Heart left ventricle (tissue), 16 donors: ENCODE measurements around the gene SLC39A10. TPM values are rescaled to one million over a fixed set of nuclear protein-coding genes. Genes with fewer than 3 reads are reported as not detected.

ENCODE experiments used
- ATAC-seq, 4 donors: fragments of 200-7000 bp; cut with Tn5 transposase; one replicate each; pipeline ENCODE4 v1.9.1; 2020 to 2022; ENCODE audit warnings: moderate library complexity in 4 of 4, mild to moderate bottlenecking in 3 of 4, moderate number of reproducible peaks in 1 of 4
- DNase-seq, 5 donors: peaks; one replicate each; pipeline ENCODE4 v3.0.0-alpha.2; 2020
- H3K27ac ChIP-seq, 12 donors: fragments of 200-600 bp; sonication (generic) in 4 of 12; one replicate each; pipeline versions ENCODE4 v1.5.0 to v1.8.0; 2016 to 2022; ENCODE audit warnings: mild to moderate bottlenecking in 2 of 12
- H3K27me3 ChIP-seq, 9 donors: fragments of 200-600 bp; sonication (generic) in 2 of 9; one replicate each; pipeline versions ENCODE4 v1.5.1 to v1.8.0; 2016 to 2022; ENCODE audit warnings: mild to moderate bottlenecking in 3 of 9
- H3K36me3 ChIP-seq, 9 donors: fragments of 200-600 bp; sonication (generic) in 2 of 9; one replicate each; pipeline versions ENCODE4 v1.5.0 to v1.8.0; 2018 to 2022; ENCODE audit warnings: mild to moderate bottlenecking in 2 of 9
- H3K4me1 ChIP-seq, 12 donors: fragments of 200-600 bp; sonication (generic) in 4 of 12; one replicate each; pipeline versions ENCODE4 v1.5.0 to v1.8.0; 2016 to 2022; ENCODE audit warnings: mild to moderate bottlenecking in 3 of 12
- H3K4me3 ChIP-seq, 12 donors: fragments of 200-600 bp; sonication (generic) in 4 of 12; one replicate each; pipeline versions ENCODE4 v1.5.0 to v1.8.0; 2017 to 2022; ENCODE audit warnings: mild to moderate bottlenecking in 9 of 12, moderate library complexity in 4 of 12
- H3K9me3 ChIP-seq, 12 donors: fragments of 200-600 bp; sonication (generic) in 4 of 12; one replicate each; pipeline versions ENCODE4 v1.5.0 to v1.8.0; 2016 to 2022; ENCODE audit warnings: mild to moderate bottlenecking in 1 of 12
- CTCF ChIP-seq, 12 donors: fragments of 200-600 bp; sonication (generic) in 4 of 12; IDR thresholded peaks; one replicate each; pipeline versions ENCODE4 v1.5.0 to v1.8.0; 2018 to 2022; ENCODE audit warnings: antibody characterized with exemption in 12 of 12, mild to moderate bottlenecking in 5 of 12
- POLR2A ChIP-seq, 2 donors: fragments of 450-650 bp; IDR thresholded peaks; one replicate each; pipeline ENCODE4 v1.6.1; 2017; ENCODE audit warnings: antibody characterized with exemption in 2 of 2, mild to moderate bottlenecking in 2 of 2, moderate library complexity in 2 of 2
- WGBS, 4 donors: extraction: QIAGEN DNeasy Blood & Tissue Kit in 2 of 4; methylation state at CpG; one replicate each; pipeline versions ENCODE4 v1.1.5 to v1.1.7; 2013 to 2018; 5-methylcytosine and 5-hydroxymethylcytosine counted together
- intact Hi-C, 10 donors: fragments of 100-400 bp; cut with DNase I; formaldehyde crosslinking; loops; one replicate each; pipeline versions ENCODE4 v1.11.1 to v1.14.2; 2022
- polyA plus RNA-seq, 2 donors: library from polyadenylated mRNA; stranded (reverse); fragments of 200-250 nt; gene quantifications; one replicate each; pipeline ENCODE4 v1.2.3, GENCODE V29; 2013
- total RNA-seq, 9 donors: library from RNA; depleted of rRNA in 2 of 9; stranded (reverse); fragments of >200 nt in 2 of 9; fragmentation: NEBNext Ultra II Directional in 3 of 9; extraction: Animal tissue kit (Norgen Biotek cat#: 25700) in 3 of 9; gene quantifications; one replicate each; pipeline versions ENCODE4 v1.1.0 to v1.2.4, GENCODE V29; 2016 to 2023
- donor health status: ischemic (EF 13 %, LVEDD 7.1; RV severe dilation, severe dysfunction).
- donor health status: healthy with polysubstance abuse.
- donor health status: DM: no; HTN: yes; CAD: no.
- donor health status: DM: no; HTN: no; CAD: no.
- donor health status: ischemic (EF 25% LVEDD 6.9; RV normal size, moderate dysfunction).
- donor health status: ischemic (EF 25% LVEDD 5.7; RV mildly dilated, moderate dysfunction).
- donor health status: healthy.
- donor health status: DM: yes; HTN: yes; CAD: no.
- donor health status: ischemic (EF 35%, LVEDD 5.7; RV mildly dilated, moderate dysfunction).
- donor health status: nonischemic (EF 11% LVEDD 7.7; RV severe dilation, severe dysfunction).
- donor health status: DM: yes; HTN: yes; CAD: no.
- donor health status: PGD.
- donor health status: ischemic (EF 29% LVEDD 5.4; RV normal size, mild dysfunction).
- donor health status: nonischemic (EF 23%, LVEDD 6.1; RV moderate dilation, normal function).

Gene SLC39A10
- total and polyA plus RNA-seq, 11 donors, result 3.1 to 18.2 (median 9.2) TPM

GRCh38 chr2:195722075-195722474 lies 65.0 kb downstream of the SLC39A10 start:
- no peak overlapping the region for H3K27ac ChIP-seq
- TF ChIP-seq POLR2A (IDR thresholded peaks at IDR 0.05), result no peak
- no peak for TF ChIP-seq CTCF (IDR thresholded peaks at IDR 0.05)
- no peak overlapping the region for H3K4me3 ChIP-seq
- 96 to 100% (median 98%) methylated on average over 1 of the region's 1 CpG for WGBS, 4 donors
- ATAC-seq, result no peak
- no peaks in the 10 kb centered on the region for H3K9me3 ChIP-seq
- H3K4me1 ChIP-seq, result no peaks in the 10 kb centered on the region
- intact Hi-C loops, result no loop called here
- DNase-seq, result no peak
- H3K27me3 ChIP-seq, result no peaks in the 10 kb centered on the region
- H3K36me3 ChIP-seq, result peaks cover 0 to 74% (median 19%) of the 10 kb centered on the region in 9 donors

- ATAC-seq, result no peak
- peaks cover 0 to 67% (median 17%) of the 10 kb centered on the region in 9 donors for H3K36me3 ChIP-seq
- 94 to 98% (median 96%) methylated on average over 4 of the region's 4 CpGs for WGBS, 4 donors
- no peak for DNase-seq
- no peak for TF ChIP-seq CTCF (IDR thresholded peaks at IDR 0.05)
- intact Hi-C loops, result no loop called here
- H3K27me3 ChIP-seq, result no peaks in the 10 kb centered on the region
- no peaks in the 10 kb centered on the region for H3K9me3 ChIP-seq
- no peak overlapping the region for H3K27ac ChIP-seq
- H3K4me3 ChIP-seq, result no peak overlapping the region
- H3K4me1 ChIP-seq, result no peaks in the 10 kb centered on the region
These were observed 70.1 kb downstream of the SLC39A10 start for GRCh38 chr2:195727106-195727505.

GRCh38 chr2:195730912-195731311 lies 73.9 kb downstream of the SLC39A10 start:
- intact Hi-C loops, result no loop called here
- Histone ChIP-seq H3K36me3 (peaks cover 0 to 67% (median 30%) of the 10 kb centered on the region in 9 donors), H3K9me3 (no peaks in the 10 kb centered on the region), H3K27ac (no peak overlapping the region), H3K4me3 (no peak overlapping the region), H3K27me3 (no peaks in the 10 kb centered on the region), H3K4me1 (no peaks in the 10 kb centered on the region)
- TF ChIP-seq POLR2A (IDR thresholded peaks at IDR 0.05), result no peak
- TF ChIP-seq CTCF (IDR thresholded peaks at IDR 0.05), result no peak
- no peak for DNase-seq
- no peak for ATAC-seq
- WGBS, 4 donors, result 91 to 94% (median 92%) methylated on average over 3 of the region's 3 CpGs

- Histone ChIP-seq H3K27ac (no peak overlapping the region), H3K4me1 (no peaks in the 10 kb centered on the region), H3K36me3 (peaks cover 0 to 71% (median 30%) of the 10 kb centered on the region in 9 donors), H3K9me3 (no peaks in the 10 kb centered on the region), H3K4me3 (no peak overlapping the region), H3K27me3 (no peaks in the 10 kb centered on the region)
- DNase-seq (no peak), ATAC-seq (no peak)
- intact Hi-C loops, result no loop called here
- 70 to 89% (median 82%) methylated on average over 1 of the region's 1 CpG for WGBS, 4 donors
- TF ChIP-seq CTCF (IDR thresholded peaks at IDR 0.05) (no peak), POLR2A (IDR thresholded peaks at IDR 0.05) (no peak)
These were observed 75.5 kb downstream of the SLC39A10 start for GRCh38 chr2:195732574-195732973.
